GM19463 (cell line): Measurements from ENCODE around the gene EPHB6.

Source experiments
- ATAC-seq: cut with Tn5 transposase; IDR thresholded peaks from one replicate; pipeline ENCODE4 v1.9.1; 2021; ENCODE audit warnings: mild to moderate bottlenecking, moderate library complexity; ENCODE audit not compliant: unreplicated experiment

EPHB6 gene

GRCh38 chr7:142832417-142832816, 22.5 kb upstream of the EPHB6 start:
- ATAC-seq, result no peak

- peak; percentile 90 for ATAC-seq
These were observed 21.5 kb upstream of the EPHB6 start for GRCh38 chr7:142833174-142834048.

- no peak for ATAC-seq
These were observed 19.4 kb upstream of the EPHB6 start for GRCh38 chr7:142835487-142835886.

DNA sequence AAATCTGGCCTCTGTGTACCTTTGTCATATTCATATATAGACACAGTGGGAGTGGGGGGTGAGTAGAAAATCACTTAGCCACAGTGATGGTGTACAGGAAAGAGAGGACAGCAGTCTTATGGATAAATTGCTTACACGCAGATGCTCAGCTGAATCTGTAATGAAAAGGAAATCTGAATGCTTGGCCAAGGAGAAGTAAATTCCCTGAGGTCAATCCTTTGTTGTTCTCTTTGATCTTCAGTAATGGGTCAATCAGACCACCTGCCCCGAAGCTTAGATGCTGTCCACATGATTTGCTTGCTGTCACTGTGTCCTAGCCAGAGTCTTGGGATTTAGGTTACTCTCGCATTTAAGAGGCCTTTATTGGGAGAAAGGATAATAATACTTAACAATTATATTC, 18.4 kb upstream of the EPHB6 start:
- no peak for ATAC-seq

DNA sequence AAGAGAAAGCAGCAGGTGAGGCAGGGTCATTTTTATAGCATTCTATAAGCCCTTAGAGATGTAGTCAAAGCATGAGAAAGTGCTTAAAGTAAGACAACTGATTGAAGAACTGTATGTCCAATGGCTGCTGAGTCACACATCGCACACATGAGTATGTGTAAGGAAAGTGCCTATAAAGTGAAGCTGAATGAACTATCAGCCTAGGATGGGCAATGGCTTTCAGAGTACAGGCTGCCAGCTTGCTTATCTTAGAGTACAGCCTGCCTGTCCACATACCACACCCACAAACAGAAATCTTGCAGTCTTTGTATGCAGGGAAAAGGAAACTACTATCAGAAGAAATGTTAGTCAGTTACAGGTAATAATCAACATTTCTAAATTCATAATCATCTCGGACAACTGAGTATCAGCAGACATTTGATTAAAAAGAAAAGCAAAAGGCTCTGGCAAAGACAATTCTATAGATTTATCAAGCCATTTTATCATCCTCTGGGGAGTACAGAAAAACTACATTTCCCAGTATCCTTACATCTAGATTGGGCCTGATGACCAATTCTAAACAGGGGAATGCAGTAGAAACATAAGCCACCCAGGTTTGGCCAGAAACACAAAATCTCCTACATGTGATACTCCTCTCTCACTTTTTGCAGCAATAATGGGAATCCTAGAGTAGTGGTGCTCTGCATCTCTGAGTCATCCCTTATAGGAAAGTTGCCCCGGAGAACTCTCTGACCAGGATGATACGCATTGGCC, 16.2 kb upstream of the EPHB6 start:
- ATAC-seq, result no peak

- no peak for ATAC-seq
These were observed 12.6 kb upstream of the EPHB6 start for GRCh38 chr7:142842251-142842766.

DNA sequence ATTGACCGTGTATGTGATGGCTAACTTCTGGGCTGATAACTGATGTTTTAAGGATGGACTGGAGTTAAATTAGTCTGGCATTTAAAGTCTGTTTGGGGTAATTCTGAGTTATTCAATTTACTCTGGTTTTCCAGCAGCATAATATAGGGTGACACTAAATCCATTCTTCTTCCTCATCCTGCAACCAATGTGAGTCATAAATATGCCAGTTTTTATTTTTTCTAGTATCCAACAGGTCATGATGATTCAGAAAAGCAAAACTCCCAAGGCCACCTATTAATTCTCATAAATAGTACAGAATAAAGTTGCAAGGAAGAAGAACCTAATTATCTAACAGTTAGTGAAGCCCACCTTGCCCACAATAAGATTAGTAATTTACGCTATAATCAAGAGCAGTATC, 7.5 kb upstream of the EPHB6 start:
- ATAC-seq, result no peak

- ATAC-seq, result no peak
These were observed 3.6 kb upstream of the EPHB6 start for GRCh38 chr7:142851269-142851668.

DNA sequence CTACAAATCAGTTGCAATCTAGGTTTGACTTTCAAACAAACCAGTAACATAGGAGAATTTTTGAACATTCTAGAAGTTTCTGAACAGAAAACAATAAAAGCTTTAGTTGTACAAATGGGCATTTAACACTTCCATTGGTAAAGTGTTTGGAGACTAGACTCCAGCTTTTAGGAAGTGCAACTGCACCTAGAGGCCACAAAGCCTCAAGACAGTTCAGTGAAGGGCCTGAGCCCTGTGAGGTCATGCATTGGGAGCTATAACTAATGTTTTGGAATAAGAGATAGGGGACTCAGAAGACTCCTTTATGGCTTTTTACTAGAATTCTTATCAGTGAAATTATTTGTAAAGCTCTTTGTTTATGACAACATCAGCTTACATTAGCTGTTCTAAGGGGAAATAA, 3.0 kb upstream of the EPHB6 start:
- ATAC-seq, result no peak

- peak; percentile 79 for ATAC-seq
These were observed 1.0 kb upstream of the EPHB6 start for GRCh38 chr7:142853739-142854371.

DNA sequence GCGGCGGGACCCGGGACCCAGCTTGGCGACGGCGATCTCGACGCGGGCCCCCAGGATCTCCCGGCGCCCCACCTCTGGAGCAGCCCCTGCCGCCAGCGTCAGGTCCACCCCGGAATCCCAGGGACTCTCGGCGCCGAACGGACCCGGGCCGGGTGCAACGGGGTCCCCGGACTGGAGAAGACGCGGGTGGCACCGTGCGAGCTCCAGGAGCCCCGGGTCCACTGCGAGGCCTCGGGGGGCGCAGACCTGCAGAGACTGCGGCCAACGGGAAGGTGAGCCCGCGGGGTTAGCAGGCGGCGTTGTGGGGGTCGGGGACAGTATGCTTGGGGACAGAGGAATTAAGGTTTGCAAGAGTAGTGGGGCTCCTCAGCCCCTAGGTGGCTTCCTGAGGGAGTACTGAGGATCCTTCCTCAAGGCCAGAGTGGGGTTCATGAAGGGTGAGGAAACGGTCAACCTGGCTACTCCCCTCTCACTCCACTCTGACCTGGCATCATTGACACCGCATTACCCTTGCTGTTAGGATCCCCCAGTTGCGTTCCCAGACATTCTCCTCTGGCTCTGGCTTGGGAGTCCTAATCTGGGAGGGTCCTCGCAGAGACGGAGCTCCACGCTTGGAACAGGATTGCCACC, 353 bp downstream of the EPHB6 start:
- ATAC-seq, result peak; percentile 1

- no peak for ATAC-seq
These were observed 1.1 kb downstream of the EPHB6 start for GRCh38 chr7:142855756-142856564.

- ATAC-seq, result no peak
These were observed 1.8 kb downstream of the EPHB6 start for GRCh38 chr7:142856565-142857245.

GRCh38 chr7:142857625-142858024, 2.7 kb downstream of the EPHB6 start:
- ATAC-seq, result no peak

DNA sequence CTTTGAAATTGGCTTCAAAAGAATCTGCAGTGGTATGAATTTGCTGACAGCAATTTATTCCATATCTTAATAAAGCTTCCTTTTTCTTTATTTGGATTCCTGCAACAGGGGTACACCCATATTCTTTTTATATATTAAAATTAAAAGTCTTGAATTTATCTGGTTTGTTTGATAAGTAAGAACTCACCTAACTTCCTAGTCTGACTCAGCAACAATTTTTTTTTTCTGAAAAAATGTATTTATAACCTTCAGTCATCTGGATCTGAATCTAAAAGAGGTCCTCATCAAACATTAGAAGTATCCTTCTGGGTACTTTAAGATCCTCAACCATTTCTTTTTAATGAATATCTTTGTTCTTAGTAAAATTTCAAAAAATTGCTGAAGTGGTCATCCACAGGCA, 4.5 kb downstream of the EPHB6 start:
- ATAC-seq, result no peak

GRCh38 chr7:142859829-142860228, 5.0 kb downstream of the EPHB6 start:
- ATAC-seq, result no peak

DNA sequence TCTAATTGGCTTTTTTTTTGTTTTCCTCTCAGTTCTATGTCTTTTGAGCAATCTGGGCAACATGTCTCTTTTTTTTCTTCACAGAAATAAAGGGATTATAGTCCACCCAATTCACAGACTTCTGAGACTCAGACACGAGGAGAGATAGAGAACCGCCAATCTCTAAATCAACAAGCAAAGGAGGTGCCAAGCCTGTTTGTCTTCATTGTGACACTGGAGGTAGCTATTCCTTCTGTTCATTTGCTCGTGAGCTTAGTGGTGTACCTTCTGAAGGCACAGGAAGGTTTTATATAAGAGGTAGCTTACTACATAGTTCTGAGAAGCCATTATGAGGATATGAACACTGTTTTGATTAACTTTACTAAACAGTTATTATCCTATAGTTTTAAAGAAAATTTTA, 6.1 kb downstream of the EPHB6 start:
- ATAC-seq, result no peak

- no peak for ATAC-seq
These were observed 7.5 kb downstream of the EPHB6 start for GRCh38 chr7:142862351-142862750.

- ATAC-seq, result no peak
These were observed 8.0 kb downstream of the EPHB6 start for GRCh38 chr7:142862786-142863400.
